DOHH2 (cell line): Measurements from ENCODE around the gene RPTOR.

Source experiments
- H3F3A ChIP-seq: fragments of 200-600 bp; sonication (generic), shearing (Covaris generic); 2 replicates; pipeline ENCODE4 v1.6.0; 2016; ENCODE audit warnings: antibody characterized with exemption, mild to moderate bottlenecking; ENCODE audit not compliant: control insufficient read depth, insufficient read depth
- H3K27ac ChIP-seq: fragments of 200-600 bp; sonication (generic); 2 replicates; pipeline ENCODE4 v1.5.1; 2014; ENCODE audit warnings: low read depth, mild to moderate bottlenecking, low read length, moderate library complexity
- H3K27me3 ChIP-seq: fragments of 200-600 bp; sonication (generic); 2 replicates; pipeline ENCODE4 v1.6.1; 2014; ENCODE audit warnings: mild to moderate bottlenecking, low read length, mixed read lengths; ENCODE audit not compliant: control insufficient read depth
- H3K36me3 ChIP-seq: fragments of 200-600 bp; sonication (generic); 2 replicates; pipeline ENCODE4 v1.6.1; 2014; ENCODE audit warnings: mild to moderate bottlenecking, low read length, moderate library complexity, mixed read lengths; ENCODE audit not compliant: control insufficient read depth
- H3K4me1 ChIP-seq: fragments of 200-600 bp; sonication (generic); 2 replicates; pipeline ENCODE4 v1.6.1; 2014; ENCODE audit warnings: mild to moderate bottlenecking, low read length, mixed read lengths; ENCODE audit not compliant: control insufficient read depth
- H3K4me2 ChIP-seq: fragments of 200-600 bp; sonication (generic); 2 replicates; pipeline ENCODE4 v1.6.0; 2014; ENCODE audit warnings: mild to moderate bottlenecking, low read length, moderate library complexity
- H3K4me3 ChIP-seq: fragments of 200-600 bp; sonication (generic); 2 replicates; pipeline ENCODE4 v1.5.1; 2014; ENCODE audit warnings: mild to moderate bottlenecking, low read length, mixed read lengths
- H3K79me2 ChIP-seq: fragments of 200-600 bp; sonication (generic); 2 replicates; pipeline ENCODE4 v1.6.1; 2014; ENCODE audit warnings: mild to moderate bottlenecking, low read length, mixed read lengths; ENCODE audit not compliant: control insufficient read depth
- H3K9me2 ChIP-seq: fragments of 200-600 bp; sonication (generic); replicated peaks from 2 replicates; pipeline ENCODE4 v1.6.1; 2014; ENCODE audit warnings: mild to moderate bottlenecking, low read length, mixed read lengths; ENCODE audit not compliant: control insufficient read depth
- H3K9me3 ChIP-seq: fragments of 200-600 bp; sonication (generic); 2 replicates; pipeline ENCODE4 v1.6.1; 2014; ENCODE audit warnings: antibody characterized with exemption, low read length, mixed read lengths; ENCODE audit not compliant: control insufficient read depth, insufficient read depth
- H4K20me1 ChIP-seq: fragments of 200-600 bp; sonication (generic); 2 replicates; pipeline ENCODE4 v1.6.0; 2014; ENCODE audit warnings: low read depth, mild to moderate bottlenecking, antibody characterized with exemption, low read length, moderate library complexity; ENCODE audit not compliant: control insufficient read depth, insufficient read depth
- CTCF ChIP-seq: fragments of 200-600 bp; sonication (generic); IDR thresholded peaks from one replicate; pipeline ENCODE4 v1.5.1; 2014; ENCODE audit warnings: antibody characterized with exemption, mild to moderate bottlenecking, low read depth, low read length; ENCODE audit not compliant: poor library complexity, severe bottlenecking
- EZH2phosphoT487 ChIP-seq: fragments of 200-600 bp; sonication (generic); IDR thresholded peaks from 2 replicates; pipeline ENCODE4 v1.6.1; 2017; ENCODE audit warnings: borderline replicate concordance, mild to moderate bottlenecking, antibody characterized with exemption, low read length, moderate library complexity, mixed read lengths

Gene RPTOR

GRCh38 chr17:80664217-80664790, 119.7 kb downstream of the RPTOR start:
- H3K4me1 ChIP-seq: peaks cover 54% of the 10 kb centered on the region
- no peaks in the 10 kb centered on the region for H4K20me1 ChIP-seq
- H3K79me2 ChIP-seq: peaks cover 83% of the 10 kb centered on the region
- H3K36me3 ChIP-seq: peaks cover 8% of the 10 kb centered on the region
- H3K9me2 ChIP-seq: no peaks in the 10 kb centered on the region
- H3F3A ChIP-seq: peaks cover 4% of the 10 kb centered on the region; the same call in 1 of the 2 replicates
- peak overlapping the region; percentile 76 for H3K4me2 ChIP-seq
- peak overlapping the region; percentile 55 for H3K4me3 ChIP-seq
- H3K27ac ChIP-seq: peak overlapping the region; percentile 49
- H3K9me3 ChIP-seq: no peaks in the 10 kb centered on the region
- TF ChIP-seq CTCF (no peak), EZH2phosphoT487 (no peak)
- no peaks in the 10 kb centered on the region for H3K27me3 ChIP-seq

GRCh38 chr17:80665792-80666191, 121.2 kb downstream of the RPTOR start:
- Histone ChIP-seq H3K36me3 (peaks cover 8% of the 10 kb centered on the region), H3K4me1 (peaks cover 54% of the 10 kb centered on the region), H3K4me2 (no peak overlapping the region), H3K4me3 (no peak overlapping the region), H4K20me1 (no peaks in the 10 kb centered on the region), H3K27ac (no peak overlapping the region), H3F3A (peaks cover 4% of the 10 kb centered on the region; the same call in 1 of the 2 replicates), H3K79me2 (peaks cover 83% of the 10 kb centered on the region), H3K27me3 (no peaks in the 10 kb centered on the region), H3K9me2 (no peaks in the 10 kb centered on the region), H3K9me3 (no peaks in the 10 kb centered on the region)
- TF ChIP-seq CTCF (no peak), EZH2phosphoT487 (no peak)

- no peaks in the 10 kb centered on the region for H3K9me2 ChIP-seq
- H3K4me2 ChIP-seq: peak overlapping the region; percentile 35
- no peak overlapping the region for H3K27ac ChIP-seq
- H4K20me1 ChIP-seq: 0 out of 2 replicates have a peak, but pooled peaks cover 4% of the 10 kb centered on the region
- H3K9me3 ChIP-seq: no peaks in the 10 kb centered on the region
- TF ChIP-seq CTCF (no peak), EZH2phosphoT487 (no peak)
- peaks cover 56% of the 10 kb centered on the region for H3K4me1 ChIP-seq
- H3K4me3 ChIP-seq: no peak overlapping the region
- H3K36me3 ChIP-seq: peaks cover 8% of the 10 kb centered on the region
- H3K79me2 ChIP-seq: peaks cover 79% of the 10 kb centered on the region
- no peaks in the 10 kb centered on the region for H3K27me3 ChIP-seq
- H3F3A ChIP-seq: peaks cover 4% of the 10 kb centered on the region; the same call in 1 of the 2 replicates
These were observed 122.2 kb downstream of the RPTOR start for GRCh38 chr17:80666867-80667266.
